Mesothelial cell of epicardium (in vitro differentiated cells): Measurements from ENCODE around the gene SLC26A6. TPM values are rescaled to one million over a fixed set of nuclear protein-coding genes. Genes with fewer than 3 reads are reported as not detected.

Experiments
- DNase-seq, 2 experiments: peaks; one replicate each; pipeline ENCODE4 v3.0.0; 2021; ENCODE audit warnings: low spot score in 2 of 2; ENCODE audit not compliant: unreplicated experiment in 2 of 2
- H3K27ac Mint-ChIP-seq: 2 replicates; pipeline ENCODE4 v1.8.0; 2021; ENCODE audit warnings: mixed read lengths
- H3K27me3 Mint-ChIP-seq: 2 replicates; pipeline ENCODE4 v1.8.0; 2021; ENCODE audit warnings: low read depth, mixed read lengths
- H3K36me3 Mint-ChIP-seq: 2 replicates; pipeline ENCODE4 v1.8.0; 2021; ENCODE audit warnings: mixed read lengths
- H3K4me1 Mint-ChIP-seq: 2 replicates; pipeline ENCODE4 v1.8.0; 2021; ENCODE audit warnings: mixed read lengths
- H3K4me3 Mint-ChIP-seq: 2 replicates; pipeline ENCODE4 v1.8.0; 2021; ENCODE audit warnings: mild to moderate bottlenecking, moderate library complexity, mixed read lengths
- H3K9me3 Mint-ChIP-seq: 2 replicates; pipeline ENCODE4 v1.8.0; 2021; ENCODE audit warnings: mixed read lengths
- total RNA-seq: library from RNA; stranded (reverse); gene quantifications from 3 replicates; pipeline ENCODE4 v1.2.1, GENCODE V29; 2021
- TF ChIP-seq, protein P1 (sequence below): fragments of 200-600 bp; sonication (generic); IDR thresholded peaks from one replicate; pipeline ENCODE4 v1.5.0; 2021; ENCODE audit warnings: antibody characterized with exemption; ENCODE audit not compliant: unreplicated experiment

Gene SLC26A6
- total RNA-seq, 1 donor from 2014 or later = 18.0 TPM

DNA sequence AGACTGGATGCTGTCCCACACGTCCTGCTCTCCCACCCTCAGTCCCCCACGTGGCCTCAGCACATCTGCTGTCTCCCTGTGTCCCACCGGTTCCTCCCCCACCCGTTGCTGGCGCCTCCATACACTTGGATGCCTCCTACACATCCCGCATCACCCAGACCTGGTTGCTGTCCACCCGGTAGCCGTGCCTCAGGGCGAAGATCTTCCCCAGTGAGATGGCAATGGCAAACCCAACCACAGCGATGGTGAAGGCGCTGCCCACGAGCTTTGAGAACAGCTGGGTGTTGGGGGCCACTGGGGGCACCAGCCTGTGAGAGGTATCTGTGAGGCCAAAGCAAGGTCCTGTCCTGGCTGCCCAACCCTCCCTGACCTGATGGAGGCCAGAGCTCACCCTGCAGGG lies 4.4 kb downstream of the SLC26A6 start:
- Mint-ChIP-seq H3K27ac (no peak overlapping the region), H3K9me3 (no peaks in the 10 kb centered on the region), H3K4me3 (no peak overlapping the region), H3K27me3 (peaks cover 1% of the 10 kb centered on the region), H3K36me3 (peaks cover 21% of the 10 kb centered on the region), H3K4me1 (peaks cover 9% of the 10 kb centered on the region)
- TF ChIP-seq, protein P1, sequence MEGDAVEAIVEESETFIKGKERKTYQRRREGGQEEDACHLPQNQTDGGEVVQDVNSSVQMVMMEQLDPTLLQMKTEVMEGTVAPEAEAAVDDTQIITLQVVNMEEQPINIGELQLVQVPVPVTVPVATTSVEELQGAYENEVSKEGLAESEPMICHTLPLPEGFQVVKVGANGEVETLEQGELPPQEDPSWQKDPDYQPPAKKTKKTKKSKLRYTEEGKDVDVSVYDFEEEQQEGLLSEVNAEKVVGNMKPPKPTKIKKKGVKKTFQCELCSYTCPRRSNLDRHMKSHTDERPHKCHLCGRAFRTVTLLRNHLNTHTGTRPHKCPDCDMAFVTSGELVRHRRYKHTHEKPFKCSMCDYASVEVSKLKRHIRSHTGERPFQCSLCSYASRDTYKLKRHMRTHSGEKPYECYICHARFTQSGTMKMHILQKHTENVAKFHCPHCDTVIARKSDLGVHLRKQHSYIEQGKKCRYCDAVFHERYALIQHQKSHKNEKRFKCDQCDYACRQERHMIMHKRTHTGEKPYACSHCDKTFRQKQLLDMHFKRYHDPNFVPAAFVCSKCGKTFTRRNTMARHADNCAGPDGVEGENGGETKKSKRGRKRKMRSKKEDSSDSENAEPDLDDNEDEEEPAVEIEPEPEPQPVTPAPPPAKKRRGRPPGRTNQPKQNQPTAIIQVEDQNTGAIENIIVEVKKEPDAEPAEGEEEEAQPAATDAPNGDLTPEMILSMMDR = no peak
- no peak for DNase-seq

DNA sequence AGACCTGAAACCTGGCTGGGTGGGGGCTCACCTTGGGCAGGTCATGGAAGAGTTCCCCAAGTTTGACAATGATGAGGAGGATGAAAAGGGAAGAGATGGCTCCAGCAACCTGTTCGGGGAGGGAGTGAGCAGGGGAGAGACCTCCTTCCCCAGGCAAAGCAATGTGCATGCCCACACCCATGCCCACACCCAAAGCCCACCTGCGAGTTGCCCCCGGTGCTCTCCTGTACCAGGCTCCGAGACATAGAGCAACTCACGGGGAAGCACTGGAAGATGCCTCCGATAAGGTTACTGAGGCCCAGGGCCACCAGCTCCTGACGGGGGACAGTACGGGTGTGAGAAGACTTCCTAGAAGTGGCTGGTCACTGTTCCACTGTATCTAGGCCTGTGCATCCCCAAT lies 4.9 kb downstream of the SLC26A6 start:
- peaks cover 1% of the 10 kb centered on the region for H3K27me3 Mint-ChIP-seq
- H3K4me1 Mint-ChIP-seq = peaks cover 7% of the 10 kb centered on the region

DNA sequence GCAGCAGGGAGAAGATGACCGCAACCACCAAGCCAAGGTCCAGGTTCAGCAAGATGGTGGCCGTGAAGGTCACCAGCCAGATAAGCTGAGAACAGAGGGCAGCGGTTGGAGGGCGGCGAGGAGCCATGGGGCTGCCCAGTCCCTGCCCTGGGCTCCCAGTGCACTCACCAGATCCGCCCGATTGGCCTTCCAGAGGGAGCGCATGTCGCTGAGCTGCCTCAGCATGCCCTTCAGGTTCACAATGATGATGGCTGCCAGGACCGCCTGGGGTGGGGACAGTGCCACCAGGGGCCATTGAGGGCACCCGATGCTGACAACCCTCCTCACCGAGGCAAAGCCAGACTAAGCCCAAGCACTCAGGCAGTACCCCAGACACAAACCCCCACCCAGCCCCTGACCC lies 5.4 kb downstream of the SLC26A6 start:
- DNase-seq = no peak
- TF ChIP-seq, protein P1 = no peak
- H3K4me3 Mint-ChIP-seq = no peak overlapping the region
- H3K36me3 Mint-ChIP-seq = peaks cover 21% of the 10 kb centered on the region
- no peak overlapping the region for H3K27ac Mint-ChIP-seq
- no peaks in the 10 kb centered on the region for H3K9me3 Mint-ChIP-seq
- peaks cover 7% of the 10 kb centered on the region for H3K4me1 Mint-ChIP-seq
- peaks cover 1% of the 10 kb centered on the region for H3K27me3 Mint-ChIP-seq

More for the DNA sequence above, 4.9 kb downstream of the SLC26A6 start:
- Mint-ChIP-seq H3K27ac (no peak overlapping the region), H3K36me3 (peaks cover 21% of the 10 kb centered on the region), H3K4me3 (no peak overlapping the region), H3K9me3 (no peaks in the 10 kb centered on the region)
- no peak for DNase-seq
- TF ChIP-seq, protein P1 = no peak

DNA sequence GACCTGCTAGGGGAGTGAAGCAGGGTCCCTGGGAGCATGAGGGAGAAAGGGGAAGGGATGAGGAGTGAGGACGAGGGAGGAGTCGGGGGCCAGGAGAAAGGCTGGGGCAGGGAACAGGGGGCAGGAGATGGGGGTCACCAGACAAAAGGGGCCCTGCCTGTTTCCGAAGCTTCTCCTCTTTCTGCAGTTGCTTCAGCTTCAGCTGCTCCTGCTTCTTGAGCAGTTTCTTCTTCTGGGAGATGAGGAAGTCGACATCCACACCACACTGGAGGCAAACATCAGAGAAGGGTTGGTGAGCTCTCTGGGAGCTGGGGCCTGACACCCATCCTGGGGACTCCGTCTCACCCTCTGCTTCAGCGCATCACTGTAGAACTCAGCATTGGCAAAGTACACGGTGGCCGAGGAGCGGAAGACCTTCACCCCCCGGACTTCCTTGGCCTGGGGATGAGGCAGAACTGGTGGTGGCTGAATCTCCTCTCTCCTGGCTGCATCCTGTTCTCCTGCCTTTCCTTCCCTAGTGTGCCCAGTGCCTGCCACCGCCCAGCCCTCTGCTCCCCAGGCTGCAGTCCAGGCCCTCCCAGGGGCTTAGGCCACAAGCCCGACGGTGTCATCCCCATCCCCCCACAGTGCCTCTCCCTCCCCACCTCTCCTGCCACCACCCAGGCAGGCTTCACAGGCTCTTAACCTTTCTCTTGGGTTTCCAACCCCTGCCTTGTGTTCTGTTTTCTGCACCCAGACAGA lies 6.8 kb downstream of the SLC26A6 start:
- no peaks in the 10 kb centered on the region for H3K27me3 Mint-ChIP-seq
- H3K27ac Mint-ChIP-seq = no peak overlapping the region
- no peak overlapping the region for H3K4me3 Mint-ChIP-seq
- peaks cover 21% of the 10 kb centered on the region for H3K36me3 Mint-ChIP-seq
- TF ChIP-seq, protein P1 = no peak
- H3K4me1 Mint-ChIP-seq = no peaks in the 10 kb centered on the region
- no peaks in the 10 kb centered on the region for H3K9me3 Mint-ChIP-seq
- no peak for DNase-seq

DNA sequence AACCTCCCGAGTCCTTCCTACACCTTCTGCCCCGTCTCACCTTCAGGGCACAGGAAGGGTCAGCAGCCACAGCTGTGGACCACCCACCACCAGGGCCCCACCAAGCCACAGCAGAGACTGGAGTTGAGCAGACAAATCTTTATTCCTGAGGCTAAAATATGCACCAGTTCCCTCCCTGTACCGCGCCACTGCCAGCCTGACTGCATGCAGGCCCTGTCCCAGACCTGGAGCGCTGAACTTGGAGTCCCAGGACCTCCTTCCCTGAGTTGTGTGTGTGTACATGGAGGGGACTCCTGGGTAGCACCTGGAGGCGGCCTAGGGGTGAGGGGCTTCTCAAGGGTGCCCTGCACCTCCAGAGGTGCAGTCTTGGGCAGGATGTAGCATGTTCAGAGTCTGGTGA lies 9.7 kb downstream of the SLC26A6 start:
- H3K4me1 Mint-ChIP-seq = no peaks in the 10 kb centered on the region
- TF ChIP-seq, protein P1 = no peak
- peaks cover 14% of the 10 kb centered on the region for H3K36me3 Mint-ChIP-seq
- DNase-seq = no peak
- no peak overlapping the region for H3K27ac Mint-ChIP-seq
- no peaks in the 10 kb centered on the region for H3K9me3 Mint-ChIP-seq
- no peaks in the 10 kb centered on the region for H3K27me3 Mint-ChIP-seq
- no peak overlapping the region for H3K4me3 Mint-ChIP-seq

DNA sequence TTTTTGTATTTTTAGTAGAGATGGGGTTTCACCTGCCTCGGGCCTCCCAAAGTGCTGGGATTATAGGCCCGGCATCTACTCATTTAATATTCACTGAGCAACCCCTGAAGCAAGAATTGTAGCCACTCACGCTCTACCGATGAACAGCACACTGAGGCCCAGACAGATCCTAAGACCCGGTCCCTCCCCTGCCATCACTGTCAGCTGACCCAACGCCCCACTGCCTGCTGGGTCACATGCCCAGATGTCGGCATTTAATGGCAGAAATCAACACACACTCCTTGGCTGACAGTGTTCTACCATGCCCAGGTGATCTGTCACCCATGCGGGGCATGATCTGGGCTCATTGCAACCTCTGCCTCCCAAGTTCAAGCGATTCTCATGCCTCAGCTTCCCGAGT lies 10.5 kb downstream of the SLC26A6 start:
- Mint-ChIP-seq H3K27me3 (no peaks in the 10 kb centered on the region), H3K4me3 (no peak overlapping the region), H3K4me1 (no peaks in the 10 kb centered on the region), H3K36me3 (peaks cover 12% of the 10 kb centered on the region), H3K27ac (no peak overlapping the region), H3K9me3 (no peaks in the 10 kb centered on the region)
- no peak for DNase-seq
- TF ChIP-seq, protein P1 = no peak
